ENCODE data around the gene ZNF680. TPM values are rescaled to one million over a fixed set of nuclear protein-coding genes. Genes with fewer than 3 reads are reported as not detected.
"Not testable (repeated sequence)": the region's sequence is repeated elsewhere in the genome, so short reads cannot be mapped to it uniquely, and the experiment has no call there.

Gene ZNF680
- total RNA-seq, 4 donors from 2014 or later, result 6.1 to 16.2 (median 10.1) TPM

DNA sequence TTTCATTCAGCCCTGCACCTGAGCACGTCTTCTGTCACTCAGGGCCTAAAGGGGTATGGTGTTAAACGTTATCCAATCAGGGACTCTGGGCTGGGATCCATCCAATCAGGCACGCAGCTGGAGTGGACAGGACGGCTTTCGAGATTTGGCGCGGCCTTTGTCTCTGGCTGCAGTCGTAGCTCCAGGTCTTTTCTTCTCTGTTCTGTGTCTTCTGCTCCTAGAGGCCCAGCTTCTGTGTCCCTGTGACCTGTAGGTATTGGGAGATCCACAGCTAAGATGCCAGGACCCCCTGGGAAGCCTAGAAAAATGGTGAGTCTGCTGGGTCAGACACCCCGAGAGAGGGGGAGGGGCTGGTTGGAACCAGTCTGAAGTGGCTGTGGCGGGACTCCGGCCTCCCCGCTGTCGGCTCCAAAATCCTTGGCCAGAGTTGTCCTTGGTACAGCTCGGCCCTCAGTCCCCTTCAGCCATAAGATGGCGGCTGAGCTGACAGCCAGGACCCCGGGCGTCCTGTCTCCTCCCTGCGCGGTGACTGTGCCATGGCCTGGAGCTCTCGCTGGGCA is 11.7 kb upstream of the ZNF680 start:
- H3K4me3 ChIP-seq, result peak overlapping the region; percentile 43 to 52 (median 48)
- no peaks in the 10 kb centered on the region for H3K36me3 ChIP-seq
- intact Hi-C loops (cut with DNase I), result no loop called here
- TF ChIP-seq POLR2AphosphoS5 (IDR thresholded peaks at IDR 0.05) (no peak), POLR2A (IDR thresholded peaks at IDR 0.05; ENCODE audit: low read depth) (no peak), EP300 (IDR thresholded peaks at IDR 0.05) (no peak)
- TF ChIP-seq, protein P1, sequence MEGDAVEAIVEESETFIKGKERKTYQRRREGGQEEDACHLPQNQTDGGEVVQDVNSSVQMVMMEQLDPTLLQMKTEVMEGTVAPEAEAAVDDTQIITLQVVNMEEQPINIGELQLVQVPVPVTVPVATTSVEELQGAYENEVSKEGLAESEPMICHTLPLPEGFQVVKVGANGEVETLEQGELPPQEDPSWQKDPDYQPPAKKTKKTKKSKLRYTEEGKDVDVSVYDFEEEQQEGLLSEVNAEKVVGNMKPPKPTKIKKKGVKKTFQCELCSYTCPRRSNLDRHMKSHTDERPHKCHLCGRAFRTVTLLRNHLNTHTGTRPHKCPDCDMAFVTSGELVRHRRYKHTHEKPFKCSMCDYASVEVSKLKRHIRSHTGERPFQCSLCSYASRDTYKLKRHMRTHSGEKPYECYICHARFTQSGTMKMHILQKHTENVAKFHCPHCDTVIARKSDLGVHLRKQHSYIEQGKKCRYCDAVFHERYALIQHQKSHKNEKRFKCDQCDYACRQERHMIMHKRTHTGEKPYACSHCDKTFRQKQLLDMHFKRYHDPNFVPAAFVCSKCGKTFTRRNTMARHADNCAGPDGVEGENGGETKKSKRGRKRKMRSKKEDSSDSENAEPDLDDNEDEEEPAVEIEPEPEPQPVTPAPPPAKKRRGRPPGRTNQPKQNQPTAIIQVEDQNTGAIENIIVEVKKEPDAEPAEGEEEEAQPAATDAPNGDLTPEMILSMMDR (IDR thresholded peaks at IDR 0.05), result no peak
- no peak for DNase-seq (ENCODE audit: extremely low spot score)
- H3K27ac ChIP-seq (replicated peaks in 1 of 4), result no peak overlapping the region
- H3K27me3 ChIP-seq, result peaks cover 0 to 12% (median 2%) of the 10 kb centered on the region in 4 donors
- H3K4me1 ChIP-seq, result peaks cover 0 to 21% (median 18%) of the 10 kb centered on the region in 4 donors
- WGBS, result 5% methylated on average over 9 of the region's 20 CpGs
- H3K9me3 ChIP-seq, result no peaks in the 10 kb centered on the region

DNA sequence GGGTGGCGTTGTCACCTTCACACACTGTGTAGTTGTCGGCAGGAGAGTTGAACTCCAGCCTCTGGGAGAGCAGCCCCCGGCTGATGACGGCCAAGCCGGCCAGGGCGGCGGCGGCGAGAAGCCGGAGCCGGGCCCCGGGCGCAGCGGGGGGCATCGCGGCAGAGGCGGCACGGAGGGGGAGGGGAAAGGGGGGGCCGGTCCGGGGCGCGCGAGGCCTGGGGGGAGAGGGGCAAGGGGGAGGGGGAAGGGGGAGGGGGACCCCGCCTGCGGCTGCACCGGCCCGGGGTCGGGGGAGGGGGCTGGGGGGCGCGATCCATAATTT is 7.4 kb upstream of the ZNF680 start:
- Histone ChIP-seq H3K4me1 (peaks cover 4 to 27% (median 25%) of the 10 kb centered on the region in 4 donors), H3K4me3 (peak overlapping the region; percentile 53 to 65 (median 58)), H3K27ac (replicated peaks in 1 of 4) (peak overlapping the region in 1 of 4 donors; percentile 45), H3K27me3 (peaks cover 0 to 12% (median 2%) of the 10 kb centered on the region in 4 donors)
- H3K36me3 ChIP-seq; H3K9me3 ChIP-seq; DNase-seq (ENCODE audit: extremely low spot score); intact Hi-C loops (cut with DNase I): not testable (repeated sequence)
- 6% methylated on average over 9 of the region's 30 CpGs for whole genome bisulfite sequencing

DNA sequence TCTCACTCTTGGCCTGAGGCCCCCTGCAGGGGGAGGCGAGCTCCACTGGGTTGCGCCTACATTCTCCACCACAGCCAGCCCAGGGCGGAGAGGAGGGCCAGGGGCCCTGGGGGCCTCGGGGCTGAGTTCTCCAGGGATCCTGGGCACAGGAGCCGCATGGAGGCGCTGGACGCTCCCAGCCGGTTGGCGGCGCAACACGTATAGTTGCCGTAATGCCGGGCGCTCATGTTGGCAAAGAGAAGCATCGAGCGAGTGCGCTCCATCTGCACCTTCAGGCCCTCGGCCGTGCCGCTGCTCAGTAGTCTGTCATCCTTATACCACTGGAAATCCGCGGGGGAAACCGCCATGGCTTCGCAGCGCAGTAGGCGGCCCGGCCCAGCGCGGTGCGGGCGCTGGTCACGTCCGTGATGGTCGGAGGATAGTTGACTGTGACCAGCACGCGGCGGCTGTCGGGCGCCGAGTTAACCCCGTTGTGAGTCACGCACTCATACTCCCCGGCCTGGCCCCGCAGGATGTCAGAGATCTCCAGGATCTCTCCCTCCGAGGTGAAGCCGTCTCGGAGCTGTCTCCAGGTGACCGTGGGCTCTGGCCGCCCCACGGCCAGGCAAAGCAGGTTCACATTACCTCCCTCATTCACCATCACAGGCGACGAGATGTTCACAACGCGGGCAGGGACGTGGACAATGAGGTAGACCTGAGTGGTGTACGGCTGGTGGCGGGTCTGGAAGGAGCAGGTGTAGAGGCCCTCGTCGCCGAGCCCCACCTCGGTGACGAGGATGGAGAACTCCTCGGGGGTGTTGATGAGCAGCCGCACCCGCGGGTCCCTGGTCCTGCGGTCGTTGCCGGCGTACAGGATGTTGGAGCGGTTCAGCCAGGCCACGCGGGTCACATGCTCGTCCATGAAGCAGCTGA is 6.8 kb upstream of the ZNF680 start:
- not testable (repeated sequence) for H3K27me3 ChIP-seq; H3K9me3 ChIP-seq; H3K36me3 ChIP-seq; DNase-seq (ENCODE audit: extremely low spot score)
- Histone ChIP-seq H3K27ac (replicated peaks in 1 of 4) (peak overlapping the region in 1 of 4 donors; percentile 45), H3K4me3 (peak overlapping the region; percentile 53 to 65 (median 58)), H3K4me1 (peaks cover 4 to 21% (median 20%) of the 10 kb centered on the region in 4 donors)
- 7% methylated on average over 48 of the region's 74 CpGs for WGBS
- intact Hi-C loops (cut with DNase I), result loop anchor here (10.0 kb wide), 1 partner anchor 255 kb away; the partner anchor contains the start of gene ZNF736
- TF ChIP-seq, protein P1 (IDR thresholded peaks at IDR 0.05), result peak; percentile 36 to 43 (median 42)

DNA sequence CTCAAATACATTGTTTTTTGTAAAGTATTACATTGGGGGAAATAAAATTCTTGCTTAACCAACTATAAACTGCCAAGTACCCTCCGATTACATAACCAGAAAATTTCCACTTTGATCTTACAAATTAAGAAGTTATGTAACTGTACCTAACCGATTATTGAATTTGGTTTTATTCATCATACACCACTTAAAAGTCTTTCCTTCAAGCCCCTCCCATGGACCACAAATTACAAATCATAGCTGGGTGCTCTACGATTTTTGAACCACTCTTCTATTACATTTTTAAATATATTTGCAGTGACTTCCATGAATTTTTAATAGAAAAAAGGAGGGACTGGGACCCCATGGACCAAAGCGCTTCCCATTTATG is 630 bp downstream of the ZNF680 start:
- DNase-seq (ENCODE audit: extremely low spot score), result no peak
- H3K36me3 ChIP-seq, result no peaks in the 10 kb centered on the region
- peaks cover 28 to 55% (median 51%) of the 10 kb centered on the region in 4 donors for H3K4me1 ChIP-seq
- H3K27ac ChIP-seq (replicated peaks in 1 of 4), result peak overlapping the region; percentile 80 to 93 (median 86)
- no peak for TF ChIP-seq EP300 (IDR thresholded peaks at IDR 0.05)
- no peak for TF ChIP-seq POLR2AphosphoS5 (IDR thresholded peaks at IDR 0.05)
- no peak for TF ChIP-seq POLR2A (IDR thresholded peaks at IDR 0.05; ENCODE audit: low read depth)
- TF ChIP-seq, protein P1 (IDR thresholded peaks at IDR 0.05), result no peak
- H3K27me3 ChIP-seq, result no peaks in the 10 kb centered on the region
- no peaks in the 10 kb centered on the region for H3K9me3 ChIP-seq
- intact Hi-C loops (cut with DNase I), result loop anchor here (5.0 to 10.0 kb wide), 2 partner anchors 105 to 247 kb away; partner anchors contain the start of genes ZNF107 and ZNF736
- WGBS, result 13% methylated on average over 4 of the region's 4 CpGs
- peak overlapping the region; percentile 76 to 87 (median 81) for H3K4me3 ChIP-seq

DNA sequence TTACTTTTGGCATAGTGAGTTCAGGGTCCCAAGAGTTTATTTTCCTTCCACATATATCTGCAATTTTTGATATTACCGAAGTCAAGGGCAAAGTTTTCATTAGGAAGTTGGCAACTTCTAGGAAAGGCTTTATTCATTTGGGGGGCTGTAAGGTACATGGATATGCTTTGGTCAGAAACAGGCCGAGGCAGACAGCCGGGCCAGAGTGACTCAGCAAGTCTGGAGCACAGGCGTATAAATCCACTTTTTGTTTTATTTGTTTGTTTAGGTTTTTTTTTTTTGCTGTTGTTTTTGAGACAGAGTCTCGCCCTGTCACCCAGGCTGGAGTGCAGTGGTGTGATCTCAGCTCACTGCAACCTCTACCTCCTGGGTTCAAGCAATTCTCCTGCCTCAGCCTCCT is 3.7 kb downstream of the ZNF680 start:
- peak overlapping the region in 2 of 4 donors; percentile 14 to 15 for H3K4me3 ChIP-seq
- DNase-seq (ENCODE audit: extremely low spot score), result no peak
- peaks cover 33 to 59% (median 51%) of the 10 kb centered on the region in 4 donors for H3K4me1 ChIP-seq
- no peaks in the 10 kb centered on the region for H3K9me3 ChIP-seq
- TF ChIP-seq POLR2AphosphoS5 (IDR thresholded peaks at IDR 0.05) (no peak), POLR2A (IDR thresholded peaks at IDR 0.05; ENCODE audit: low read depth) (no peak), EP300 (IDR thresholded peaks at IDR 0.05) (no peak)
- H3K36me3 ChIP-seq, result no peaks in the 10 kb centered on the region
- WGBS, result 55% methylated on average over 5 of the region's 5 CpGs
- peak overlapping the region; percentile 35 to 69 (median 65) for H3K27ac ChIP-seq (replicated peaks in 1 of 4)
- no peaks in the 10 kb centered on the region for H3K27me3 ChIP-seq
- intact Hi-C loops (cut with DNase I), result no loop called here
